HUES6 (cell line): Measurements from ENCODE around the gene MAB21L2.

Experiments
- H3K27ac ChIP-seq: 2 replicates; pipeline ENCODE4 v1.7.0; 2013; ENCODE audit warnings: low read depth, mild to moderate bottlenecking, low read length, inconsistent platforms
- H3K27me3 ChIP-seq: 2 replicates; pipeline ENCODE4 v1.6.1; 2013; ENCODE audit warnings: low read length; ENCODE audit not compliant: control insufficient read depth, insufficient read depth
- H3K36me3 ChIP-seq: 2 replicates; pipeline ENCODE4 v1.6.1; 2013; ENCODE audit warnings: low read length; ENCODE audit not compliant: control insufficient read depth, insufficient read depth
- H3K4me1 ChIP-seq: 2 replicates; pipeline ENCODE4 v1.6.1; 2013; ENCODE audit warnings: low read length; ENCODE audit not compliant: control insufficient read depth, insufficient read depth
- H3K4me3 ChIP-seq: 2 replicates; pipeline ENCODE4 v1.5.1; 2013; ENCODE audit warnings: low read depth, low read length
- H3K9ac ChIP-seq: one replicate; pipeline ENCODE4 v1.6.1; 2013; ENCODE audit warnings: mild to moderate bottlenecking, low read length
- H3K9me3 ChIP-seq: 2 replicates; pipeline ENCODE4 v1.6.1; 2013; ENCODE audit warnings: low read depth, low read length; ENCODE audit not compliant: control insufficient read depth, insufficient read depth

Gene MAB21L2

DNA sequence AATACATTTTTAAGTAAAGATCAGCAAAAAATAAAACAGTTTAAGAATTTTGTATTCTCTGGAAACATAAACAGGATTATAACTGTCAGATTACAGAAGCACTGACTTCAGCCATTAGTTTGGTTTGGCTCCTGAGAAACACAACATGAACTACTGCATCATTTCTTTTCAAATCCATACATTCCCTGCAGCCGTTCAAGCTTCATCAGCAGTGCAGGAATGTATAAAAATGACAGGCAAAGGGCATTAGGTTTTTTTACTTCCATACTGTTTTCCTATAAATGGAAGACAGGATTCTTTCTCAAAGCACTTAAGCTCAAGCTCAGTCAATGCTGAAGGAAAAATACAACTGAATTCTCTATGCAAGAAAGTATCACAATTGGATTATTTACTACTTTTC lies 4.2 kb upstream of the MAB21L2 start:
- Histone ChIP-seq H3K27ac (no peak overlapping the region), H3K9ac (no peak overlapping the region), H3K4me1 (peaks cover 14% of the 10 kb centered on the region), H3K36me3 (no peaks in the 10 kb centered on the region), H3K4me3 (no peak overlapping the region), H3K27me3 (peaks cover 44% of the 10 kb centered on the region), H3K9me3 (no peaks in the 10 kb centered on the region)

DNA sequence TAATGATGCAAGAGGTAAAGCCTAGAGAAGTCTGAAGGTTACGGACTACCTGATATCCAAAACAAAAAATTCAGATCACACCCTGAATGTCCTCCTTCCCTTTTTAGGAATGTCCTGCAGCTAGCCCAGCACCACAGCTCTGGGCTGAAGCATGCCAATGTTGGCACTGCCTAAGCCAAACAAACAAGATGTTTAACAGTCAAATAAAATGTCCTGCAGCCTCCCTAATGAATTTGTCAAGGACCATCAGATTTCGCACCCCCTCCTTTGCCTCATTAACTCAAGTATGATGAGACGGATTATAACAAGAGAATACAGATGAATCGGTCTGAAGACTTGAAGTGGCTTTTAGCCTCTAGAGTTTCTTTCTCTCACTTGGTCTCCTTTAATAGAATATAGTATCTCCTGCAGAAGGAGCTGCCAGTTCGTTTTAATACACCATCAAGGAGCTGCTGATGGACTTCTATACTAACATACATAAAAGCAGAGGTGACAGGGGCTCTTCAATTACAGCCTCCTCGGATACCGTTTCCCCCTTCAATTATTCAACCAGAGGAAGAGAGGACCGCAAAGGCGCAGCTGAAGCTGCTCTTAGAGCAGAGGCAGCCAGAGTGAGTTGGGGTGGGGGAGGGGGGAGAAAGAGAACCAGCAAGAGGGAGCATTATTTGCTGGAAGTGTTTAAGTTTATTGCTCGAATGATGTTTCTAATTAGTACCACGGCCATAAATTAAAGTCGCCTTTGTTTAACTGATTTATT lies 3.0 kb upstream of the MAB21L2 start:
- Histone ChIP-seq H3K27me3 (peaks cover 55% of the 10 kb centered on the region), H3K9ac (no peak overlapping the region), H3K36me3 (no peaks in the 10 kb centered on the region), H3K4me3 (peak overlapping the region; percentile 74), H3K27ac (no peak overlapping the region), H3K4me1 (peaks cover 14% of the 10 kb centered on the region), H3K9me3 (no peaks in the 10 kb centered on the region)

DNA sequence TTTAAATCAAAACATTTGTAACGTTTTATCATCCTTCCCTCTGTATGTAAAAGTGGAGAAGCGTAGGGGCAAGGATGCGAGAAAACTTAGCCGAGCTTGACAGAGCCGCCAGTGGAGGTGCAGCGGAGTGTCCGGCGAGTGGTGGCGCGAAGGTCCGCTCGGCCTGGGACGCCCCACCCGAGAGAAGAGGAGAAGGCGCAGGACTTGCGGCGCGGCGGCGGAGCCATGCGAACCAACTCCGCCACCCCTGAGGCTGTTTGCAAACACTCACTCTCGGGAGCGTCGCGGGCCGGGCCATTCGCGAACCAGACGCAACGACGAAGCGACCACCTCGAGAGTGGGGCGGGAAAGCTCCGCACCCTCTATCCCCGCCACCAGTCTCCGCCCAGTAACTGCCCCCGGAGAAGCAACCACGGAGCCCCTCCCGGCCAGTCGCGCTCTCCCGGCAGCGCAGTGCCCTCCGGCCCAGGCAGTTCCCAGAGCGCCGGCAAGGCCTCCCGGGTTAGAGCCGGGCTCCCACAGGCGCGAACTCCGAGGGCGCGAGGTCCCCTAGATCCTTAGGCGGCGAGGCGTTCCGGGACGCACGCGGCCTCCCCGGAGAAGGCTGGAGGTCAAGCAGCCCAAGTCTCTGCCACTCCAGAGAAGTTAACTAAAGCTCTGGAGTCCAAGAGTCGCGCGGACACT lies 2.3 kb upstream of the MAB21L2 start:
- no peaks in the 10 kb centered on the region for H3K36me3 ChIP-seq
- peak overlapping the region; percentile 74 for H3K4me3 ChIP-seq
- no peaks in the 10 kb centered on the region for H3K9me3 ChIP-seq
- peaks cover 20% of the 10 kb centered on the region for H3K4me1 ChIP-seq
- H3K27me3 ChIP-seq: peaks cover 62% of the 10 kb centered on the region
- peak overlapping the region; percentile 49 for H3K9ac ChIP-seq
- no peak overlapping the region for H3K27ac ChIP-seq

GRCh38 chr4:150580306-150580705 lies 1.6 kb upstream of the MAB21L2 start:
- Histone ChIP-seq H3K27me3 (peaks cover 69% of the 10 kb centered on the region), H3K27ac (no peak overlapping the region), H3K4me3 (peak overlapping the region; percentile 74), H3K36me3 (no peaks in the 10 kb centered on the region), H3K4me1 (peaks cover 20% of the 10 kb centered on the region), H3K9ac (no peak overlapping the region), H3K9me3 (no peaks in the 10 kb centered on the region)

GRCh38 chr4:150581056-150581605 lies 820 bp upstream of the MAB21L2 start:
- Histone ChIP-seq H3K9ac (no peak overlapping the region), H3K4me1 (peaks cover 20% of the 10 kb centered on the region), H3K27me3 (peaks cover 74% of the 10 kb centered on the region), H3K9me3 (no peaks in the 10 kb centered on the region), H3K27ac (no peak overlapping the region), H3K4me3 (peak overlapping the region; percentile 65), H3K36me3 (no peaks in the 10 kb centered on the region)

DNA sequence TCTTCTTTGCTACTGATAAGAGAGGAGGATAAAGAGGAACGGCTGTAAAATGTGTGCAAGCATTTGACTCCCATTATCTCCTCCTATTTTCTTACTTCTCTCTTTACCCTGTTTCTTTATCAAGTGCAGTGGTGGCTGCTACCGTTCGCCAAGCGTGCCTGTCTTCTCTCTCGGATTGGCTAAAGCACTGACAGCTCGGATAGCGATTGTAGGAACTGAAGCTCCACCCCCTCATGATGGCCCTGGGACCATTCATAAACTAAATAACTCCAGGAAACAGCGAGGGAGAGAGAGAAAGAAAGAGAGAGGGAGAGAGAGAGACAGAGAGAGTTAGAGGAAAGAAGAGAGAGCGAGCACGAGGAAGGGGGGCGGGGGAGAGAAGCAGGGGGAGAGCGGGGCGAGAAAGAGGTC lies 305 bp upstream of the MAB21L2 start:
- no peaks in the 10 kb centered on the region for H3K36me3 ChIP-seq
- H3K9me3 ChIP-seq: no peaks in the 10 kb centered on the region
- H3K4me3 ChIP-seq: peak overlapping the region; percentile 65
- no peak overlapping the region for H3K27ac ChIP-seq
- H3K9ac ChIP-seq: no peak overlapping the region
- H3K27me3 ChIP-seq: peaks cover 74% of the 10 kb centered on the region
- peaks cover 20% of the 10 kb centered on the region for H3K4me1 ChIP-seq

- Histone ChIP-seq H3K4me3 (peak overlapping the region; percentile 65), H3K9me3 (no peaks in the 10 kb centered on the region), H3K36me3 (no peaks in the 10 kb centered on the region), H3K9ac (no peak overlapping the region), H3K27me3 (peaks cover 74% of the 10 kb centered on the region), H3K27ac (no peak overlapping the region), H3K4me1 (peaks cover 20% of the 10 kb centered on the region)
Observed at GRCh38 chr4:150582873-150583286, 929 bp downstream of the MAB21L2 start.

- no peak overlapping the region for H3K27ac ChIP-seq
- H3K27me3 ChIP-seq: peaks cover 72% of the 10 kb centered on the region
- peaks cover 19% of the 10 kb centered on the region for H3K4me1 ChIP-seq
- peak overlapping the region; percentile 65 for H3K4me3 ChIP-seq
- no peaks in the 10 kb centered on the region for H3K9me3 ChIP-seq
- no peak overlapping the region for H3K9ac ChIP-seq
- H3K36me3 ChIP-seq: no peaks in the 10 kb centered on the region
Observed at GRCh38 chr4:150583287-150584110, 1.5 kb downstream of the MAB21L2 start.

DNA sequence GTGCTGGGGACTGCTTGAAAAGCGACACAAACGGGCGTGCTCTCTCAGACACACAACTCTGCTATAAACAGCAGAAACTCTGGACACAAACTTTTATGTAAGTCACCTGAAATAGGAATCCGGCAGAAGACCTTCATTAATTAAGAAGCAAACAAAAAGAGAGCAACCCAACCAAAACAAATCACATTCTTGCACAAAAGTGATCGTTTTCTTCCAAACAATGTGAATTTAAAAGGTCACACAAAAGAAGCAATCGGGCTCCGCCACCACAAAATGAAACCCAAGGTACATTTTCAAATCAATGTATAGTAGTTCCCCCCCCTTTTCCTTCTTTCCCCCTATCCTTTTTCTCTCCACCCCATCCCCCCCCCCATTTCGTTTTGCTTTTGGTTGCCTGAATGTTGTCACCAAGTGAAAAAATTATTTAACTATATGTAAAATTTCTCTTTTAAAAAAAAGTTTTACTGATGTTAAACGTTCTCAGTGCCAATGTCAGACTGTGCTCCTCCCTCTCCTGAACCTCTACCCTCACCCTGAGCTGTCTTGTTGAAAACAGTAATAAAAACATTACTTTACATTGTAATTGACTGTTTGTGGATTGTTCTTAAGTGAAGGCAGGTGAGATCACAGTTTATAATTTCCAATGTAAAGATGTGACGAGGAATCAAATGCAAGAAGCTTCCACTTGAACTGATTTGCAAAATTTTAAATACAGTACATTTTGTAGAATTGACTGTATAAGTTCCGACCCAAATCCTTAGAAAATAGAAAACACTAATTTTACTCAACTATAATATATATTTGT lies 2.4 kb downstream of the MAB21L2 start:
- H3K9ac ChIP-seq: no peak overlapping the region
- H3K27me3 ChIP-seq: peaks cover 64% of the 10 kb centered on the region
- H3K9me3 ChIP-seq: no peaks in the 10 kb centered on the region
- no peak overlapping the region for H3K27ac ChIP-seq
- H3K4me3 ChIP-seq: peak overlapping the region; percentile 65
- H3K4me1 ChIP-seq: peaks cover 13% of the 10 kb centered on the region
- 0 out of 2 replicates have a peak, but pooled peaks cover 4% of the 10 kb centered on the region for H3K36me3 ChIP-seq

- peaks cover 13% of the 10 kb centered on the region for H3K4me1 ChIP-seq
- H3K9ac ChIP-seq: no peak overlapping the region
- no peaks in the 10 kb centered on the region for H3K9me3 ChIP-seq
- peaks cover 51% of the 10 kb centered on the region for H3K27me3 ChIP-seq
- no peak overlapping the region for H3K4me3 ChIP-seq
- H3K27ac ChIP-seq: no peak overlapping the region
- 0 out of 2 replicates have a peak, but pooled peaks cover 5% of the 10 kb centered on the region for H3K36me3 ChIP-seq
Observed at GRCh38 chr4:150585611-150586010, 3.7 kb downstream of the MAB21L2 start.
